Fibroblast of mammary gland (primary cell): ENCODE data around the gene CD19.

Experiments
- DNase-seq: peaks from one replicate; pipeline ENCODE4 v3.0.0-alpha.2; 2010; ENCODE audit warnings: low read depth
- H3K4me3 ChIP-seq: 2 replicates; pipeline ENCODE4 v1.5.1; 2011; ENCODE audit warnings: low read depth, mild to moderate bottlenecking, low read length, moderate library complexity; ENCODE audit not compliant: control insufficient read depth
- CTCF ChIP-seq: conservative IDR thresholded peaks from 2 replicates; pipeline ENCODE4 v1.5.1; 2011; ENCODE audit warnings: low read depth, low read length, inconsistent platforms; ENCODE audit not compliant: control insufficient read depth, insufficient read depth

CD19 gene

GRCh38 chr16:28985211-28986041, 53.7 kb downstream of the CD19 start:
- no peak for DNase-seq
- no peak for TF ChIP-seq CTCF
- H3K4me3 ChIP-seq = no peak overlapping the region

GRCh38 chr16:28986046-28986445, 54.3 kb downstream of the CD19 start:
- H3K4me3 ChIP-seq = no peak overlapping the region
- TF ChIP-seq CTCF = no peak
- no peak for DNase-seq

- DNase-seq = no peak
- no peak overlapping the region for H3K4me3 ChIP-seq
- no peak for TF ChIP-seq CTCF
Observed at GRCh38 chr16:28986492-28986891, 54.7 kb downstream of the CD19 start.

GRCh38 chr16:28987170-28987853, 55.5 kb downstream of the CD19 start:
- TF ChIP-seq CTCF = no peak
- no peak overlapping the region for H3K4me3 ChIP-seq

More at GRCh38 chr16:28987170-28987853, 55.5 kb downstream of the CD19 start:
- no peak for DNase-seq
